RWPE2 (cell line): Measurements from ENCODE around the gene SLC13A5.
"Not testable (repeated sequence)": the region's sequence is repeated elsewhere in the genome, so short reads cannot be mapped to it uniquely, and the experiment has no call there.

Experiments
- ATAC-seq: fragments of 200-7000 bp; cut with Tn5 transposase; 3 replicates; pipeline ENCODE4 v1.9.1; 2021; ENCODE audit warnings: low read depth
- DNase-seq: peaks from one replicate; pipeline ENCODE4 v3.0.0-alpha.2; 2020; ENCODE audit warnings: low spot score
- H3K27ac ChIP-seq: fragments of 450-650 bp; 2 replicates; pipeline ENCODE4 v1.5.1; 2017; ENCODE audit warnings: mild to moderate bottlenecking; ENCODE audit not compliant: poor library complexity, severe bottlenecking
- H3K27me3 ChIP-seq: fragments of 250-450 bp; sonication (Bioruptor Pico); 2 replicates; pipeline ENCODE4 v1.5.1; 2021; ENCODE audit warnings: mild to moderate bottlenecking, moderate library complexity; ENCODE audit not compliant: insufficient read depth, poor library complexity, severe bottlenecking
- H3K36me3 ChIP-seq: fragments of 250-450 bp; sonication (Bioruptor Pico); 2 replicates; pipeline ENCODE4 v1.5.1; 2020; ENCODE audit warnings: low read depth, mild to moderate bottlenecking, moderate library complexity
- H3K4me1 ChIP-seq: fragments of 250-450 bp; sonication (Bioruptor Pico); 2 replicates; pipeline ENCODE4 v1.5.1; 2021; ENCODE audit warnings: mild to moderate bottlenecking, moderate library complexity; ENCODE audit not compliant: insufficient read depth, poor library complexity, severe bottlenecking
- H3K4me3 ChIP-seq: fragments of 250-450 bp; sonication (Bioruptor Pico); 2 replicates; pipeline ENCODE4 v1.5.1; 2021; ENCODE audit warnings: mild to moderate bottlenecking, moderate library complexity; ENCODE audit not compliant: severe bottlenecking
- H3K9me3 ChIP-seq: fragments of 250-450 bp; sonication (Bioruptor Pico); 2 replicates; pipeline ENCODE4 v1.5.1; 2021; ENCODE audit warnings: mild to moderate bottlenecking, moderate library complexity; ENCODE audit not compliant: severe bottlenecking
- TF ChIP-seq, protein P1 (sequence below): fragments of 450-650 bp; IDR thresholded peaks from one replicate; pipeline ENCODE4 v1.5.1; 2017; ENCODE audit warnings: mild to moderate bottlenecking, moderate library complexity; ENCODE audit not compliant: poor library complexity, severe bottlenecking

Gene SLC13A5

DNA sequence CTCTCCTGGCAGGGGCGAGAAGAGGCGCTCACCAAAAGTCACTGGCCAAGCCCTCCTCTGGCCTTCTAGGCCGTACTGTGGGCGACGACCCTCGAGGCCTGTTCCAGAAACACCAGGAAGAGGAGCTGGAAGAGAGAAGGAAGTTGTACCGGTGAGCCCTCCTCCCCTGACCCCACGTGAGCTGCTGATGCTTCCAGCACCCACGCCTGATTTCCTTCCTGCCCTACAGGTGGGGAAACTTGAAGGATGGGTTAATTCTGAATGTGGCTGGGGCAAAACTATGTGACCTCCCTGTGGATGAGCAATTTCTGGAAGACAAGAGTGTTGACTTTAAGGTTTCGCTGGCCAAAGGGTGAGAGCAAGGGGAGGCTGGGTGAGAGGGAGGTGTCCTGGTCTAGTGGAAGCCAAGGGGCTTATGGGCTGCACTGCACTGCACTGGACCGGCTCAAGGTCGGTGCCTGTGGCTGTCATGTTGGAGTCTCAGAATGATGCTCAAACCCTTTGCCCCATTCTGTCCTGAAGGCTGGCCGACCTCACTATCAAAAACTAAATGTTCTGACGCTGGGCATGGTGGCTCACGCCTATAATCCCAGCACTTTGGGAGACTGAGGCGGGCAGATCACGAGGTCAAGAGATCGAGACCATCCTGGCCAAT, 55.4 kb downstream of the SLC13A5 start:
- TF ChIP-seq, protein P1, sequence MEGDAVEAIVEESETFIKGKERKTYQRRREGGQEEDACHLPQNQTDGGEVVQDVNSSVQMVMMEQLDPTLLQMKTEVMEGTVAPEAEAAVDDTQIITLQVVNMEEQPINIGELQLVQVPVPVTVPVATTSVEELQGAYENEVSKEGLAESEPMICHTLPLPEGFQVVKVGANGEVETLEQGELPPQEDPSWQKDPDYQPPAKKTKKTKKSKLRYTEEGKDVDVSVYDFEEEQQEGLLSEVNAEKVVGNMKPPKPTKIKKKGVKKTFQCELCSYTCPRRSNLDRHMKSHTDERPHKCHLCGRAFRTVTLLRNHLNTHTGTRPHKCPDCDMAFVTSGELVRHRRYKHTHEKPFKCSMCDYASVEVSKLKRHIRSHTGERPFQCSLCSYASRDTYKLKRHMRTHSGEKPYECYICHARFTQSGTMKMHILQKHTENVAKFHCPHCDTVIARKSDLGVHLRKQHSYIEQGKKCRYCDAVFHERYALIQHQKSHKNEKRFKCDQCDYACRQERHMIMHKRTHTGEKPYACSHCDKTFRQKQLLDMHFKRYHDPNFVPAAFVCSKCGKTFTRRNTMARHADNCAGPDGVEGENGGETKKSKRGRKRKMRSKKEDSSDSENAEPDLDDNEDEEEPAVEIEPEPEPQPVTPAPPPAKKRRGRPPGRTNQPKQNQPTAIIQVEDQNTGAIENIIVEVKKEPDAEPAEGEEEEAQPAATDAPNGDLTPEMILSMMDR: no peak
- peak overlapping the region; percentile 38 for H3K4me3 ChIP-seq
- no peaks in the 10 kb centered on the region for H3K9me3 ChIP-seq
- H3K4me1 ChIP-seq: peaks cover 20% of the 10 kb centered on the region
- H3K27me3 ChIP-seq: no peaks in the 10 kb centered on the region
- ATAC-seq (no peak), DNase-seq (no peak)
- no peaks in the 10 kb centered on the region for H3K36me3 ChIP-seq
- H3K27ac ChIP-seq: no peak overlapping the region

GRCh38 chr17:6656797-6657632, 56.2 kb downstream of the SLC13A5 start:
- peak; percentile 34 for ATAC-seq
- Histone ChIP-seq H3K4me3 (peak overlapping the region; percentile 38), H3K4me1 (peaks cover 21% of the 10 kb centered on the region)
- DNase-seq, H3K9me3 ChIP-seq, H3K27me3 ChIP-seq, H3K27ac ChIP-seq, H3K36me3 ChIP-seq: not testable (repeated sequence)

- Histone ChIP-seq H3K4me3 (peak overlapping the region; percentile 19), H3K4me1 (peaks cover 21% of the 10 kb centered on the region), H3K27ac (peak overlapping the region; percentile 60)
- ATAC-seq: 0 out of 3 replicates have a peak, but pooled peaks have one; percentile 1
- not testable (repeated sequence) for H3K27me3 ChIP-seq, DNase-seq, H3K36me3 ChIP-seq, H3K9me3 ChIP-seq
Measured at GRCh38 chr17:6655732-6656361, 57.3 kb downstream of the SLC13A5 start.

GRCh38 chr17:6654841-6655731, 58.1 kb downstream of the SLC13A5 start:
- H3K36me3 ChIP-seq: peaks cover 5% of the 10 kb centered on the region
- no peaks in the 10 kb centered on the region for H3K9me3 ChIP-seq
- ATAC-seq: peak; percentile 43
- peak overlapping the region; percentile 60 for H3K27ac ChIP-seq
- no peak for DNase-seq
- H3K4me3 ChIP-seq: peak overlapping the region; percentile 19
- TF ChIP-seq, protein P1: peak; percentile 60
- no peaks in the 10 kb centered on the region for H3K27me3 ChIP-seq
- H3K4me1 ChIP-seq: peaks cover 25% of the 10 kb centered on the region

DNA sequence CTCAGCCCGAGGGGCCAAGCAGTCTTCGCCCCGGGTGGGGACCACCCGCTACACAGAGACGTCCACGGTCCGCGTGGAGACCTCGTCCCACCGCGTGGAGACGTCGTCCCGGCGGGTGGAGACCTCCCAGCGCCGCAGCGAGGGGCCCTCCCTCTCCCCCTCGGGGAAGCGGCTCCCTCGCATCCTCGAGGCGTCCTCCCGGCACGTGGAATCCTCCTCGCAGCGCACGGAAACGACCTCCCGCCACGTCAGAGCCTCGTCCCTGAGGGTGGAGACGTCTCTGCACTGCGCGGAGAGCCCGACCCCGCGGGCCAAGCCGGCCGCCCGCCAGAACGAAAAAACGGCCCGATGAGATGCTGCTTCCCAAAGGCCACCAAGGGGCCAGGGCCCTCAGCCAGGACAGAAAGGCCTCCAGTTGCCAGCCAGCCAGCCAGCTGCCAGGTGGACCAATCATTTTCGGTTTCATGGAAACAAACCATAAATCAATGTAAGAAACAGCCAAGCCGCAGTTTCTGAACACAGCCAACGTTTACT, 61.2 kb downstream of the SLC13A5 start:
- DNase-seq (no peak), ATAC-seq (peak; percentile 7; the same call in 1 of the 3 replicates)
- H3K9me3 ChIP-seq: no peaks in the 10 kb centered on the region
- H3K4me3 ChIP-seq: peak overlapping the region; percentile 67
- peaks cover 35% of the 10 kb centered on the region for H3K36me3 ChIP-seq
- no peaks in the 10 kb centered on the region for H3K27me3 ChIP-seq
- H3K4me1 ChIP-seq: peaks cover 27% of the 10 kb centered on the region
- TF ChIP-seq, protein P1: no peak
- H3K27ac ChIP-seq: peak overlapping the region; percentile 84
